Lung (tissue), 12 donors: Measurements from ENCODE around the gene TCEA3. TPM values are rescaled to one million over a fixed set of nuclear protein-coding genes. Genes with fewer than 3 reads are reported as not detected.

Experiments
- ATAC-seq: fragments of 200-7000 bp; cut with Tn5 transposase; one replicate; pipeline ENCODE4 v1.9.1; 2020; ENCODE audit warnings: moderate number of reproducible peaks; ENCODE audit not compliant: insufficient read depth, low FRiP score
- DNase-seq, 3 donors: peaks; one replicate each; pipeline ENCODE4 v3.0.0-alpha.2; 2013 to 2017
- H3K27ac ChIP-seq, 2 donors: one replicate each; pipeline ENCODE4 v1.5.1; 2013; ENCODE audit warnings: mild to moderate bottlenecking in 2 of 2, moderate library complexity in 2 of 2, control low read depth in 1 of 2, inconsistent platforms in 1 of 2, low read depth in 1 of 2, low read length in 1 of 2
- H3K27me3 ChIP-seq, 3 donors: one replicate each; pipeline ENCODE4 v1.5.1; 2013; ENCODE audit warnings: low read length in 2 of 3; ENCODE audit not compliant: control insufficient read depth in 3 of 3, insufficient read depth in 3 of 3
- H3K36me3 ChIP-seq, 4 donors: one replicate each; pipeline ENCODE4 v1.5.1; 2013; ENCODE audit warnings: low read length in 4 of 4, mild to moderate bottlenecking in 1 of 4, moderate library complexity in 1 of 4; ENCODE audit not compliant: control insufficient read depth in 4 of 4, insufficient read depth in 4 of 4
- H3K4me1 ChIP-seq, 5 donors: one replicate each; pipeline ENCODE4 v1.5.1; 2013; ENCODE audit warnings: low read length in 5 of 5, mild to moderate bottlenecking in 2 of 5, moderate library complexity in 1 of 5; ENCODE audit not compliant: control insufficient read depth in 5 of 5, insufficient read depth in 5 of 5
- H3K4me3 ChIP-seq: one replicate; pipeline ENCODE4 v1.5.1; 2013; ENCODE audit warnings: mild to moderate bottlenecking, control low read depth, moderate library complexity
- H3K9ac ChIP-seq, 2 donors: one replicate each; pipeline ENCODE4 v1.5.1; 2013; ENCODE audit warnings: low read length in 2 of 2, control low read depth in 1 of 2; ENCODE audit not compliant: insufficient read depth in 1 of 2
- H3K9me3 ChIP-seq, 4 donors: one replicate each; pipeline ENCODE4 v1.5.1; 2013; ENCODE audit warnings: low read length in 3 of 4, mild to moderate bottlenecking in 1 of 4, moderate library complexity in 1 of 4; ENCODE audit not compliant: control insufficient read depth in 4 of 4, insufficient read depth in 3 of 4
- WGBS, 2 donors: extraction: QIAGEN DNeasy Blood & Tissue Kit; methylation state at CpG; one replicate each; pipeline ENCODE4 v1.1.7; 2013; 5-methylcytosine and 5-hydroxymethylcytosine counted together
- polyA plus RNA-seq, 2 donors: library from polyadenylated mRNA; stranded (reverse); fragments of 200-250 nt; gene quantifications; one replicate each; pipeline ENCODE4 v1.2.1, GENCODE V29; 2013
- total RNA-seq, 2 donors: library from RNA; depleted of rRNA in 1 of 2; stranded (reverse); fragments of >200 nt in 1 of 2; gene quantifications; one replicate each; pipeline ENCODE4 v1.2.1, GENCODE V29; 2014 to 2021
- TF ChIP-seq, protein P1 (sequence below): IDR thresholded peaks from 2 replicates; pipeline ENCODE4 v1.5.1; 2012; ENCODE audit warnings: mild to moderate bottlenecking; ENCODE audit errors: control extremely low read depth, extremely low read depth
- donor health status: control.
- donor health status: control.
- donor health status: Bipolar disorder and iron deficiency.
- donor health status: healthy.
- donor health status: DM: yes; HTN: yes; CAD: no.

Gene TCEA3
- total and polyA plus RNA-seq, 4 donors = 10.3 to 37.5 (median 29.9) TPM

DNA sequence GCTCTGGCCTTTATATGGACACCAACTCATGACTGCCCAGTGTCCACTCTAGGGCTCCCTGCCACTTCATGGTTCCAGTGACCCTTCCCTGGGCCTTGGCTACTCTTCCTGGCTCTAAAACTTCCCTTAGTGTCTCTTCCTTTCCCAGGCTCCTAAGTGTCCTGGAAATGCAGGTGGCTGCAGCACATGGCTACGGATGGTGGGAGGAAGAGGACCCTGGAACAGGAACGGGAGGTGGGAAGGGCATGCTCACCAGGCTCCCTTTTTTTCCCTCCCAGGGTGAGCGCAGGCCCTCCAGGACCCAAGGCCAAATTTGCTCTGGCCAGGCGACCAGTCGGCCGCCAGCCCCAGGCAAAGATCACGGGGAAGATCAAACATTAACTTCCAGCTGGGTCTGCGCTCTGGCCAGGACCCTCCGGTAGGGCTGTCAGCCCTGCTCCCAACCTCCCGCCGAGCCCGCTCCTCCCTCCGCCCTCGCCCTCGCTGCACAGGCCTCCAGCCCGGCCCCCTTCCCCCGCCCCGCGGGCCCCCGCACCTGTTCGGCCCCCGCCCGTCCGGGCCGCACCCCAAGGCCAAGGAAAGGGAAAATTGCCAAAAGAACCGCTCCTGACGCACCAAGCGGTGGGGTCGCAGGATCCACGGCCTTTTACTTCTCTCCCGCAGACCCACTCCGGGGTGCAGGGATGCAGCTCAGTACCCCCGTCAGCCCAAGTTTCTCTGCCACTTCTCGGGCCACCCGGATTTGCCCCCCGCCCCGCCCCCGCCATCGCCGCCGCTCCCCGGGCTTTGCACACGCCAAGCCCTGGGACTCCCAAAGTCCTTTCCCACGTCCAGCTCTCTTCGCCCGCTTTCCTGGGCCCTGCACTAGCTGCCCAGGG lies 894 bp downstream of the TCEA3 start:
- TF ChIP-seq, protein P1, sequence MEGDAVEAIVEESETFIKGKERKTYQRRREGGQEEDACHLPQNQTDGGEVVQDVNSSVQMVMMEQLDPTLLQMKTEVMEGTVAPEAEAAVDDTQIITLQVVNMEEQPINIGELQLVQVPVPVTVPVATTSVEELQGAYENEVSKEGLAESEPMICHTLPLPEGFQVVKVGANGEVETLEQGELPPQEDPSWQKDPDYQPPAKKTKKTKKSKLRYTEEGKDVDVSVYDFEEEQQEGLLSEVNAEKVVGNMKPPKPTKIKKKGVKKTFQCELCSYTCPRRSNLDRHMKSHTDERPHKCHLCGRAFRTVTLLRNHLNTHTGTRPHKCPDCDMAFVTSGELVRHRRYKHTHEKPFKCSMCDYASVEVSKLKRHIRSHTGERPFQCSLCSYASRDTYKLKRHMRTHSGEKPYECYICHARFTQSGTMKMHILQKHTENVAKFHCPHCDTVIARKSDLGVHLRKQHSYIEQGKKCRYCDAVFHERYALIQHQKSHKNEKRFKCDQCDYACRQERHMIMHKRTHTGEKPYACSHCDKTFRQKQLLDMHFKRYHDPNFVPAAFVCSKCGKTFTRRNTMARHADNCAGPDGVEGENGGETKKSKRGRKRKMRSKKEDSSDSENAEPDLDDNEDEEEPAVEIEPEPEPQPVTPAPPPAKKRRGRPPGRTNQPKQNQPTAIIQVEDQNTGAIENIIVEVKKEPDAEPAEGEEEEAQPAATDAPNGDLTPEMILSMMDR = no peak
- Histone ChIP-seq H3K27me3 (peaks cover 0 to 5% (median 0%) of the 10 kb centered on the region in 3 donors), H3K36me3 (peaks cover 0 to 6% (median 0%) of the 10 kb centered on the region in 4 donors), H3K9me3 (no peaks in the 10 kb centered on the region), H3K4me3 (peak overlapping the region; percentile 43), H3K4me1 (peaks cover 13 to 31% (median 21%) of the 10 kb centered on the region in 5 donors), H3K9ac (no peak overlapping the region), H3K27ac (peak overlapping the region; percentile 76 to 77)
- whole genome bisulfite sequencing, 2 donors = 8 to 11% methylated on average over 34 to 46 of the region's 46 CpGs
- ATAC-seq = peak; percentile 16
- DNase-seq = peak; percentile 24 to 36 (median 34)

DNA sequence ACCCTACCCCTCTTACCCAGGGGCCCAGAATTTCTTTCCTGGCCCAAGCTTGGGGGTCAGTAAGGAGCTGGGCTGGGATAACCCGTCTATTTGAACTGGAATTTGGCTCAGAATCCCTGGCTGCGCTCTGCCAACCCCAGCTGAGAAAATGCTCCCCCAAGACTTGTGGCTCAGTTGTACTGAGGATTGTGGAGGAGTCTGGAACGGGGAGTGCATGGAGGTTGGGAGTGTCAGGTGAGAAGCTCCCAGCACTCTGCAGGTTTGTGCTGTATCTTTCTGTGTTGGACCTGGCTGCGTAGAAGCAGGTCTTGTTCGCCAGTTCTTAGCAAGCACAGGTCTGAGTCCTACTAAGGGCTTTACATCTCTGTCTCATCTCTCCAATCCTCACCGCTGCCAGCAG lies 1.6 kb downstream of the TCEA3 start:
- Histone ChIP-seq H3K27ac (peak overlapping the region; percentile 76), H3K4me1 (peaks cover 13 to 31% (median 23%) of the 10 kb centered on the region in 5 donors), H3K9ac (peak overlapping the region in 1 of 2 donors; percentile 43), H3K36me3 (peaks cover 0 to 2% (median 0%) of the 10 kb centered on the region in 4 donors), H3K9me3 (no peaks in the 10 kb centered on the region), H3K27me3 (peaks cover 0 to 5% (median 0%) of the 10 kb centered on the region in 3 donors), H3K4me3 (no peak overlapping the region)
- TF ChIP-seq, protein P1 = no peak
- peak; percentile 34 to 40 (median 36) for DNase-seq
- 65 to 75% methylated on average over 6 of the region's 6 CpGs for WGBS, 2 donors
- ATAC-seq = no peak

DNA sequence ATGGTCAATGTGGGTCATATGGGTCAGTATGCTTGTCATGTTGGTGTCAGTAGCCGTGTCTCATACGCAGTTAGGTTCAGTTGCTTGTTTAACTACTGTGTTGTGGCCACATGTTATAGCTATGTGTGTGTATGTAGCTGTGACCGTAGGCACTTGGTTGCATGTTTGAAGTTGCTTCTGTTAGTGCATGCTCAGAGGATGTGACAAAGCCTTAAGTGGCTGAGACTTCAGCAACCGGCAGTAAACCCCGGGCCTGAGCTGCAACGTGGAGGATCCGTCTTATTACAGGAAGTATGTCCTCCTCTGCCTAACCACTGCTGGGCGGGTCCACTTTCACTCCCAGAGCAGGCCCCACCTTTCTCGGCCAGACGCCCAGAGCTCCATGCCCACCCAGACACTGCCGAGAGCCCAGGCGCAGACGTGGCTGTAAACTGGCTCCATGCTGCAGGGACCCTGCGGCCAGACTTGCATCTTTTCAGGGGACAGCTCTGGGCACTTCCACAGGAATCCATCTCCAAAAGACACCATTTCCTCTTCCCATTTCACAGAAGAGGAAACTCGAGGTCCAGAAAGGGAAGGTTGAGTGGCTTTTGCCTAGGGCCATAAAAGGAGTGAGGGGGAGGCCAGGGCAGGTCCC lies 2.2 kb downstream of the TCEA3 start:
- H3K4me3 ChIP-seq = no peak overlapping the region
- H3K4me1 ChIP-seq = peaks cover 13 to 34% (median 24%) of the 10 kb centered on the region in 5 donors
- H3K36me3 ChIP-seq = peaks cover 0 to 1% (median 0%) of the 10 kb centered on the region in 4 donors
- ATAC-seq (peak; percentile 65), DNase-seq (peak; percentile 89 to 94 (median 90))
- peak overlapping the region; percentile 76 for H3K27ac ChIP-seq
- WGBS, 2 donors = 13 to 14% methylated on average over 15 of the region's 15 CpGs
- peaks cover 0 to 5% (median 0%) of the 10 kb centered on the region in 3 donors for H3K27me3 ChIP-seq
- H3K9me3 ChIP-seq = no peaks in the 10 kb centered on the region
- TF ChIP-seq, protein P1 = no peak
- peak overlapping the region; percentile 37 to 43 for H3K9ac ChIP-seq
